ENCODE results near the gene CAPN8. TPM values are rescaled to one million over a fixed set of nuclear protein-coding genes. Genes with fewer than 3 reads are reported as not detected.

The CAPN8 gene
- total RNA-seq, 1 donor = not detected

DNA sequence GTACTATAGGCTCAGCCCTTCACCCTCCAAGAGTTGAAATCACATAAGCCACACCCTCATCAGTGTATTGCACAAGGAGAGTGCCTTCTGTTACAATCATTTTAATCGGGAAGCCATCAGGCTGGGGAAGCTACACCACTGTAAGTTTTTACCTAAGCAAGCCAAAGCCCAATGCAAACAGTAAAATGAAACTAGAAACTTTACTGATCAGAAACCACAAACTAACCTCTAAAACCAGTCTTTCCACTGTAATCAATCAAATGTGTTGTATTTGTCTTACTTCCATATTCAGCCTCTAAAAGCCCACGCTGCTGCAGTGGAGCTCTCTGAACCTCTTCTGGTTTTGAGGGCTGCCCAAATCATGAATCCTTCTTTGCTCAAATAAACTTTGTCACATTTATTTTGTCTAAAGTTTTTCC lies 26.2 kb downstream of the CAPN8 start:
- no peak overlapping the region for H3K27ac ChIP-seq (ENCODE audit: low read depth, low read length)
- H3K4me1 ChIP-seq (ENCODE audit: insufficient read depth, low read length) = no peaks in the 10 kb centered on the region
- no peaks in the 10 kb centered on the region for H4K20me1 ChIP-seq (ENCODE audit: insufficient read depth, low read length)
- peaks cover 48% of the 10 kb centered on the region for H3K27me3 ChIP-seq (ENCODE audit: insufficient read depth, low read length)
- H3K9me3 ChIP-seq (ENCODE audit: low read depth, low read length) = no peaks in the 10 kb centered on the region
- no peaks in the 10 kb centered on the region for H3K79me2 ChIP-seq (ENCODE audit: insufficient read depth, low read length)
- no peak overlapping the region for H2AFZ ChIP-seq (ENCODE audit: low read length)
- no peak for TF ChIP-seq CTCF (IDR thresholded peaks at IDR 0.05; ENCODE audit: extremely low read depth, low read depth, low read length)
- H3K36me3 ChIP-seq (ENCODE audit: insufficient read depth, low read length) = no peaks in the 10 kb centered on the region
- H3K4me2 ChIP-seq (ENCODE audit: insufficient read depth, low read length) = no peak overlapping the region
- H3K4me3 ChIP-seq (ENCODE audit: insufficient read depth, low read length) = no peak overlapping the region
- DNase-seq (ENCODE audit: insufficient read length, low spot score, missing footprints) = no peak

GRCh38 chr1:223635236-223635635 lies 30.3 kb downstream of the CAPN8 start:
- Histone ChIP-seq H3K4me1 (ENCODE audit: insufficient read depth, low read length) (no peaks in the 10 kb centered on the region), H3K4me2 (ENCODE audit: insufficient read depth, low read length) (no peak overlapping the region), H3K9me3 (ENCODE audit: low read depth, low read length) (no peaks in the 10 kb centered on the region), H3K79me2 (ENCODE audit: insufficient read depth, low read length) (no peaks in the 10 kb centered on the region), H4K20me1 (ENCODE audit: insufficient read depth, low read length) (no peaks in the 10 kb centered on the region), H3K4me3 (ENCODE audit: insufficient read depth, low read length) (no peak overlapping the region), H3K27me3 (ENCODE audit: insufficient read depth, low read length) (peaks cover 25% of the 10 kb centered on the region), H3K27ac (ENCODE audit: low read depth, low read length) (no peak overlapping the region), H2AFZ (ENCODE audit: low read length) (no peak overlapping the region), H3K36me3 (ENCODE audit: insufficient read depth, low read length) (no peaks in the 10 kb centered on the region)
- TF ChIP-seq CTCF (IDR thresholded peaks at IDR 0.05; ENCODE audit: extremely low read depth, low read depth, low read length) = no peak
- no peak for DNase-seq (ENCODE audit: insufficient read length, low spot score, missing footprints)

GRCh38 chr1:223634423-223634822 lies 31.1 kb downstream of the CAPN8 start:
- peaks cover 18% of the 10 kb centered on the region for H3K27me3 ChIP-seq (ENCODE audit: insufficient read depth, low read length)
- H3K27ac ChIP-seq (ENCODE audit: low read depth, low read length) = no peak overlapping the region
- no peaks in the 10 kb centered on the region for H3K9me3 ChIP-seq (ENCODE audit: low read depth, low read length)
- H2AFZ ChIP-seq (ENCODE audit: low read length) = no peak overlapping the region
- no peaks in the 10 kb centered on the region for H3K79me2 ChIP-seq (ENCODE audit: insufficient read depth, low read length)
- H4K20me1 ChIP-seq (ENCODE audit: insufficient read depth, low read length) = no peaks in the 10 kb centered on the region
- no peak for TF ChIP-seq CTCF (IDR thresholded peaks at IDR 0.05; ENCODE audit: extremely low read depth, low read depth, low read length)
- H3K4me3 ChIP-seq (ENCODE audit: insufficient read depth, low read length) = no peak overlapping the region
- no peak overlapping the region for H3K4me2 ChIP-seq (ENCODE audit: insufficient read depth, low read length)
- no peaks in the 10 kb centered on the region for H3K36me3 ChIP-seq (ENCODE audit: insufficient read depth, low read length)
- no peak for DNase-seq (ENCODE audit: insufficient read length, low spot score, missing footprints)
- H3K4me1 ChIP-seq (ENCODE audit: insufficient read depth, low read length) = no peaks in the 10 kb centered on the region

- no peaks in the 10 kb centered on the region for H4K20me1 ChIP-seq (ENCODE audit: insufficient read depth, low read length)
- H3K79me2 ChIP-seq (ENCODE audit: insufficient read depth, low read length) = no peaks in the 10 kb centered on the region
- H3K36me3 ChIP-seq (ENCODE audit: insufficient read depth, low read length) = no peaks in the 10 kb centered on the region
- no peak for DNase-seq (ENCODE audit: insufficient read length, low spot score, missing footprints)
- H2AFZ ChIP-seq (ENCODE audit: low read length) = no peak overlapping the region
- no peak overlapping the region for H3K27ac ChIP-seq (ENCODE audit: low read depth, low read length)
- no peak overlapping the region for H3K4me3 ChIP-seq (ENCODE audit: insufficient read depth, low read length)
- H3K4me2 ChIP-seq (ENCODE audit: insufficient read depth, low read length) = no peak overlapping the region
- H3K27me3 ChIP-seq (ENCODE audit: insufficient read depth, low read length) = peaks cover 7% of the 10 kb centered on the region
- no peaks in the 10 kb centered on the region for H3K4me1 ChIP-seq (ENCODE audit: insufficient read depth, low read length)
- no peaks in the 10 kb centered on the region for H3K9me3 ChIP-seq (ENCODE audit: low read depth, low read length)
- TF ChIP-seq CTCF (IDR thresholded peaks at IDR 0.05; ENCODE audit: extremely low read depth, low read depth, low read length) = no peak
Observed at GRCh38 chr1:223631956-223632355, 33.5 kb downstream of the CAPN8 start.

Measured in osteoblast (primary cell).